GM18873 (cell line): ENCODE data around the gene DMD.
A peak's percentile ranks its signal among the peaks of the same experiment; 100 is the strongest.

Experiments used
- ATAC-seq: cut with Tn5 transposase; IDR thresholded peaks from one replicate; pipeline ENCODE4 v1.9.1; 2021; ENCODE audit warnings: mild to moderate bottlenecking, moderate library complexity, moderate number of reproducible peaks; ENCODE audit not compliant: unreplicated experiment, low FRiP score

Gene DMD

DNA sequence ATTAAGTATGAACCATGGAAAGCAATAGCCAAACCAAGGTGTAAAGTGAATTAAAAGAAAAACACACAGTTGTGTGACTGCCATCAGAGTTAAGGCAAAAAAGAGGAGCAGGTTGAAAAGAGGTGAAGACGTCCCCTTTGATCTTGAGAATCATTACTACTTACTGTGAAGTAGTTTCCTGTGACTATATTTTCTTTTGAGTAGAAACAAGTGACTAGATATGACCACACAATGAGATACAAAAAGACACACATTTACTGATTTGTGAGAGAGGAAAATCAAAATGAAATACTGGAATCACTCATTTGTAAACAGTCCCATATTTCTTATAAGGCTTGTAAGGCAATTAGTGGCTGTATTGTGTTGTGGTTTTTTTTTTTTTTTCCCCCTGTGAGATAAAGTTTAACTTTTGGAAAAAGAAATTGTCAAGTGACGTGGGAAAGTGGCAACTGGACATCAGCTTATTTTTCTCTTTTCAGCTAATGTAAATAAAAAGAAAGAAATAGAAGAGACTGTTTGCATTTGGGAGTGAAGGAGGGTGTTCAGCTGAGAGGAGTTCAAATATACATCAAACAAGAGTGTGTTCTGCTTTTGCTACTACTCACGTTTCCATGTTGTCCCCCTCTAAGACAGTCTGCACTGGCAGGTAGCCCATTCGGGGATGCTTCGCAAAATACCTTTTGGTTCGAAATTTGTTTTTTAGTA is 2033.1 kb downstream of the DMD start:
- ATAC-seq, result peak; percentile 70

DNA sequence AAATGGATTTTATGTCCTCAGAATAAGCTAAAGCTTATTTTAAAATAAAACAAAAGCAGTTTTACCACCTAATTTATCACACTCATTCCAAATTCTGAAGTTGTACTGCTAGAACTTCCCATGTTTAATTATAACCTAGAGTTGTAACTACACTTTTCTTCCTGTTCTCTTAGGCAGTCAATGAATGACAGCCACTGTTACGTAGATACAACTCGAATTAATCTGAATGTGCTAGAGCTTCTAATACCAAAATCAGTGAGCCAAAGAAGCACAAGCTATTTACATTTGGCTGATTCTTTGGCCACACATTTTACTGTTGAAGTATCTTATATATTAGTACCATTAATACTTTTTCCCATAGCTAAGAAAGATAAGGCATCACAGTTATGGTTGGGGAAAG is 2040.6 kb downstream of the DMD start:
- no peak for ATAC-seq

DNA sequence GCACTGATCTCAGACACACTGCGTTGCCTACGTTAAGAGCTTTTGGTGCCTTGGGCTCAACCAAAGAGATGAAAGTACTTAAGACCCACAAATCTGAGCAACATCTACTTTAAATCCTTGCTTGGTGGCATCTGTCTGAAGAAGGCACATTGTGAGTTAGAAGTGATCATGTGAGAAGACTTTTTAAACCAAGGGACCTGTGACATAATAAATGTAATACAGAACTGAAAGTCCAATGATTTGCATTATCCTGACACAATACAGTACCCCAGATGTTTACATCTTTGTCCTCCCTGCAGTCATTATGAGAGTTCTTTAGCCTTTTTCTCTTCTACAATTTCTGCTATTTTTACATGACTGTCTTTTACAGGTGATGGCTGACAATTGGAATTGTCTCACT is 2042.8 kb downstream of the DMD start:
- peak; percentile 97 for ATAC-seq

DNA sequence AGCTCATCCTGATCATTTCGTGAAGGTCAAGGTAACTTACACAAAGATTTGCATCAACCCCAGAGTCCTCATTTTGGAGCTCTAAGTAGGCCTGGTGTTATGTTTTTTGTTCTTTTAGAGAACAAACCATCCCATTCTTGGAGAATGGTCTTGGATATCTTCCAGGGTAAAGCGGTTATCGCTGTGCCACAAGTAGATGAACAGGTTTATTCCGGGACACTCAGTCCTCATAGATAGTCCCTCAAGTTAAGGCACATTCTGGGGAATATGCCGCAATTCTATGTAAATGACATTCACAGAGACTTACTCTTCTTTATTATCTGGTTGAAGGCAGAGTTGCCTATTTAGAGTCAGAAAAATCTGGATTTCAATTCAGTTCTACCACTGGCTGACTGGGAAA is 2044.5 kb downstream of the DMD start:
- no peak for ATAC-seq

DNA sequence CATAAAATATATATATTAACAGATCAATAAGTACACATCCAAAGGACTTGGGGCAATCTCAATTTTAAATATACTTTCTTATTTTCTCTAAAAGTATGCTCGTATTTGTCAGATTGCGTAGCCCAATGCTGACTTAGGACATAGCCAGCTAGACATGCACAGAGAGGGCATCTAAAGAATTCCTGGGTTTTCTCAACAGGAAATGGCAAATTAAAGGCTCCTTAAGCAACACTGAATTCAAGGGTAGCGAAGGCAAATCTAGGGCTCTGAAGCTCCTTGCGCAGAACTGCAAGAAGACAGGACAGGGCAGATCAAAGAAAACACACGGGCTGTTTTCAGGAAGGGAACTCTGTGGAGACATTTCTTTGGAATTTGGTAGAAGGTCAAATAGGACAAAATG is 2044.9 kb downstream of the DMD start:
- no peak for ATAC-seq

DNA sequence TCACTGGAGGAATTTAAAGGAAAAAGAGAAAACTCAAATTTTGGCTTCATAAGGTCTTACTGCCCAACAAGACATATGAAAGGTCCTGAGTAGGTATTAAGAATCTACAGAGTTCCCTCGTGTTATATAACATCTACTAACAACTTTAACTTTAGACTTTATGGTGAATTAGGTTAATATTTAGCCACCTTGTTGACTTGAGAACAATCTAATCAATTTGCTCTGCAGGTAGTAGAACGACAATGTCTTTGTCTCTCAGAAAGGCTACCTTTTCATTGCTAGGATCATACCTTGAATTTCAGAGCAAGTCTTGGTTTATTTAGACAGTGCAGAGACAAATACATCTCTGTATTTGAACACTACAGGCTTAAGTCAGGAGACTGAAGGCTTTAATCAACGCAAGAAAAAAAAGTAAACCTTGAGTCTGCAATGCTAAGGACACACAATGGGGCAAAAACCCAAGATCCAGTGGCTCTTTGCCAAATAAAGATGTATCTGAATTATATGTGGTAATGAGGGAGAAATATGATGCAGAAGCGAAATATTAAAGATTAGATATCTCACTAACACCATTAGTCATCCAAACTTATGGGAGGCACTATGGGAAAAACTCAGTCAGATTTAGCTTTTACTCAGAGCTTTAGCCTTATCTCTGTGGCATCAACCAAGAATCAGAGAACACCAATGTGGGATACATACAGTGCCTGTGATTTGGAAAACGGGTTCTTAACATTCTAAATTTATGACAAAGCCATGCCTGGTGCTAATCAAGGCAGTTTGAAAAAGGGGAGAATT is 2045.9 kb downstream of the DMD start:
- no peak for ATAC-seq

DNA sequence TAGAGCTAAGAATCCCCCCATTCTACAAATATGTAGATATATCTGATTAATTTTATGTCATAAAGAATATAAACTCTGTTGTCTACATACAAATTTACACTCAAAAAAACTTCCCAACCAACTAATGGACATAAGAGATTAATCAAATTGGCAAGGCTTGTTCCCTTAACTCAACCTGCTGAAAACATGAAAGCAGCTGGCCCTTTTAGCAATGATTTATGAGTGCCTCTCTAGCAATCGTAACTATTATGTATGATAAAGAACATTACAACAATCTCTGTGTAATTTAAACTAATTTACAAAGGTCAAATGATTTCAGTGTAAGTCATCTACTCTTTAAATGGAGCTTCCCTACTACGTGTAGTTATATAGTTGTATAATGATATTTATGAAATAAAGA is 2056.4 kb downstream of the DMD start:
- no peak for ATAC-seq

DNA sequence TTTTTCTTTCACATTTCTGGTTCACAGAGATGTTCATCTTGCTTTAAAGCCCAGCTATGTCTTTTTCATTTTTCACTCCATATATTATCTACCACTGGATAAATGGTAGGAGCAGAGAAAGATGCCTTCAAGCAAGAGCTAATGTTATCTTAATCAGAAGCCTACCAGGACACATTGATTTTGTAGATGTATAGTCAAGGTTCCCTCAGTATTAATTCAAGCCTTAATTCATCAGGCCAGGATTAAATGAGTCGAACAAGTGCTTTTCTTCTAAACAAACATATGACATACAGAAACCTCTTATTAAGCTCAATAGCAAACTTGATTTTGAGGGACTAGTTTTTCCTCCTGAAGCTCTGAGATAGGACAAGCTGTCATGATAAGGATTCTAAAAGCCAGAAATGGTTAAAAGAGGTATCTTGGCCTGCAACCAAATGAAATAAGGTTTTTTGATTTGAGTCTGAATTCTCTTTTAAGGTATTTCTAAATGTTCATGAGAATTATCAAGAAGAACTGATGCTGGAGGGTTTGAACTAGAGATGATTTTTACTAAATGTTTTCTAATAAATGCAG is 2057.8 kb downstream of the DMD start:
- ATAC-seq, result no peak

DNA sequence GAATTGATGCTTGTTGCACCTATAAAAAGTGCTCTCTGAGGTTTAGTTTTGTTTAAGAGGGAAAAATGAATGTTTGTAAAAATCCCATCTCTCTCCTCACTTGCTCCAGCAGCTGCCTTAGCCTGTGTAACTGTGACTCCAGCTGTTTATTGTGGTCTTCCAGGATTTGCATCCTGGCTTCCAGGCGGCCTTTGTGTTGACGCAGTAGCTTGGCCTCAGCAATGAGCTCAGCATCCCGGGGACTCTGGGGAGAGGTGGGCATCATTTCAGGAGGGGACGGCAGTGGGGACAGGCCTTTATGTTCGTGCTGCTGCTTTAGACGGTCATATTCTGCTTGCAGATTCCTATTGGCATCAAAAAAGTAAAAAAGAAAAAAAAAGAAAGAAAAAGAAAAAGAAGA is 2064.2 kb downstream of the DMD start:
- ATAC-seq, result no peak

DNA sequence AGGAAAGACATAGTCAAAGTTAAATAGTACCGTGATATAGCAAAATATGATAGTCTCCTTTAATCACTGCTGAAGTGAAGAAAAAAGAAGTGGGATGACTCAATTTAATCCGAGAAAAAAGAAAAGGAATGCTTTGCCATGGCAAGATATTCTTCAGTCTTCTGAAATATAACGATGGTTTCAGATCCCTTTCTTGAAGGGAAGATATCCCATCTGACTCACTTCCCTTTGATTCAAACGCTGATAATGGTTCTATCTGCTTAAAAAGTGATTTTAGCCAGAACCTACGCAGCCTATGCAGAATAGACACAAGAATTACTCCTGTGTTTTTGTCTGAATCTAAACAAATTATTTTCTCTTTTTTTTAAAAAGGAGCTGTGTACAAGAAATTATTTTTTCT is 2071.4 kb downstream of the DMD start:
- no peak for ATAC-seq

DNA sequence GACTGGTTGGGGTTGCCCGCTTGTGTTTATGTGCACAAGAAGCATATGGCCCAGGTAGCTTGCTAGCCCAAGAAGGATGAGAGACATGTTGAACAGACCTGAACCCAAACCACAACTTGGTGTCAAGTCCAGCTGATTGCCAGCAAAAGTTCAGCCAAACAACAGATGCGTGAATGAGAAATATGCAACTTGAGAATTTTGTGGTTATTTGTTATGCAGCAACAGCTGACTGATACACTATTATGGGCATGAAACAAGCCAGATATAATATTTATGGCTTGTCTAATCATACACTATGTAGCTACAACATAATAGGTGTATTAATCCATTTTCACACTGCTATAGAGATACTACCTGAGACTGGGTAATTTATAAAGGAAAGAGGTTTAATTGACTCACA is 2073.2 kb downstream of the DMD start:
- no peak for ATAC-seq

DNA sequence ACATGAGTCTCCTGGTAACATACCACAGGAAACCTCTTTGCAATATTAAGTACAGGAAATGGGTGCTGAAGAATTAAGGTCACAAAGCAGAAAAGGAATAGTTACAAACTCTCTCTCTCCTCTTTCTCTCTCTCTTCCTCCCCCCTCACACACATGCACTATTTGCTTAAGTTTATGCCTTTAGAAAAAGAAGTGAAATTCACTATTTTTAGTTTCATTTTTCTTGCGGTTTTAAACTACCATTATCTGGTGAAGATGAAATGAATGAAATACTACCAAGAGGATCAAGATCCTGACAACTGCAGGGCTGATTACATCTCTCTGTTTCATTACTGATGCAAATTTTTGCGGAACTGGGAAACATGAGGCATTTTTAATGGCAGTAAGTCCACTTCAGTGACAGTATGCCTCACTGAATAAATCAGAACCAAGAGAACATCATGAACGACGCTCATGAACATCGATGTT is 2075.2 kb downstream of the DMD start:
- ATAC-seq, result peak; percentile 92

DNA sequence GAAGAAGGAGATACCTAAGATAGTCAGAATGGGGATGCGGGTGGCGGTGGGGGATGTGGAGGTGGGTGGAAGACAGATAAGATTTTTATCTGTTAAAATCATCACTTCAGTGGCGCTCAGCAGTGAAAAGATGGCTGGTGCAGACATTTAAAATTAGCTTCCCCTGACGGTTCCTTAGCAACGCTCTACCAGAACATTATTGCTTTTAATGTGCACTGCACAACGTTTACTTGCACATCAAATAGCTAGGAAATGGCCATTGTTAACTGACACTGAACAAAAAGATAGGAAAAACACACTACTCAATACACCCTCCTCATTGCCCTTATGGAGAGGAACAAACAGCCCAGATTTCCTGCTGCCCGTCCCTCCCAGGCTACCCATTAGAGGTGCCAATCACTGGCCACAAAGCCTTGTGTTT is 2078.5 kb downstream of the DMD start:
- no peak for ATAC-seq

DNA sequence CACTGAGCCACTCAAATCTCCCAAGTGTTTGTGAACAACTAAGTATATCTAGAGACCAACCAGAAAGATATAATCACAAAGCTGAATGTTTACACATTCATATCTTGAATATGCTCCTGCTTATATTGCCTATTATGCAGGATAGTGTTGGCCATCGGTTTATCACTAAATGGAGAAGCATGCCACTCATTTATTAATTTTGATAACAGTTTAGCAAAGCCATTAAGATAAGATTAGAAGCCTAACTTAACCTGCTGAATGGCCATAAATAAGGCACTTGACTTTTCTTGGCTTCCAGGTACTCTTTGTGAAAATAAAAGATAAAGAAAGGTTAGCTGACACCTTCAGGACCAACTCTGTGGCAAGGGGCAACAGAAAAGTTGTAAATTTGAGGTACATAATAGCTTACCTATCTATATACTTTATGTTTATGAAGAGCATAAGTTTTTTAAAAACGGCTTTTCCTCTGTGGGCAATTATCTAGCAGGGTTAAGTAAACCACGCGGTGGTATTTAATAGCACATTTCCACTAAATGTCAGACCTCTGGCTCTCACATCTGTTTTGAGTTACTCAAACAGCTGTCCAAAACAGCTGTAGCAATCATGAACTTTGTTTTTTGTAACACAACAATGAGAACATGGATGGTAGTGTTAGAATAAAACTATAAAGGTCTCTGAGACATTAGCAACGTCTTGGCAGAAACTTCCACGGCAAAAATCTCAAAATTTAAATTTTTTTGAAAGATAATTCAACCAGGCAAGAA is 2080.7 kb downstream of the DMD start:
- ATAC-seq, result no peak

DNA sequence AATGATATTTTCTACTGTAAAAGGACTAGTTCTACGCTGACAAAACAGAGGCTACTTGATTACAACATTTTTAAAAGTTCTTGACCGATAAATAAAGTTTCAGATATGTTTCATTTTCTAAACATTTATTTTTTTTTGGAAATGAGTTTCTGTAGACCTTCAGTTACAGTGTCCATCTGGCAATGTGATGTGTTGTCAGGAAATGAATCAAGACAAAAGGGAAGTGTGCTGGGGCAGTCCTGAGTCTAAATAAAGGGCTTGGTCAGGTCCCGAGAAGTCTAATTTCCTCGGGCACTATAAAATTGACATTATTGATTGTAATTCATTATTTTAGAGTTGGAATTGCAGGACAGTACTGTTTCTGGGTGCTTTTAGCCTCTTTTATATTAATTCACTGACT is 2082.5 kb downstream of the DMD start:
- ATAC-seq, result no peak

DNA sequence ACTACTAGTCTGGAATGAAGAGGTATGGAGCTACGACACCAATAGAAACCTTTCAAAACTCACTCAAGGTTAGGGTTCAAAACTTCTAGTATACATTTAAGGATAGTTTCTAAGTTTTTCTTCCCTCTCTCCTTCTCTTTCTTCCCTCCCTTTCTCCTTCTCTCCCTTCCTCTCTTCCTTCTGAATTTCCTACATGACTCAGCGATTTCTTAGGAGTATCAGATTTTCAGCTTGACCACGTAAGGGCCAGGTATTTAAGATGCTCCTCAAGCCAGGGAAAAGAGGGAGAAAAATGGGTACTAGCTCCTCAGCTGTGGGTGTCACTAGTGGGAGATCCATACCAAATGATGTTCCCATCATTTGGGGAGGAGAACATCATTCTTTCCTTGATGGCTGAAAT is 2083.6 kb downstream of the DMD start:
- ATAC-seq, result no peak

DNA sequence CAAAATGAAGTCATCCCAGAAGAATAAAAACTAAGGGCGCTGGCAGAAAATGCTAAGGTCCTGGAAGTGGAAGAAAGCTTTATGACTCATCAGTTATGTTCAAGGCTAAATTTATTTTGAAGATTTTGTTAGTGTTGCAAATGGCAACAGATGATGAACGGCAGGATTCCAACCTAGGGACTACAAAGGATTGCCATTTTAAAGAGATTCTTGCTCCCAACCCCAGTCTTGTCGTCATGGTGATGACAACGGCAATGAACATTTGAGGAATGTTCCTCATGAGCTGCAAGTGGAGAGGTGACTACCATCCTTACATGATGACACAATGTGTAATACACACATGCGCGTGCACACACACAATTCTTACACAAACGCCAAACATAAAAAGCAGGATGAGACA is 2085.1 kb downstream of the DMD start:
- ATAC-seq, result no peak

DNA sequence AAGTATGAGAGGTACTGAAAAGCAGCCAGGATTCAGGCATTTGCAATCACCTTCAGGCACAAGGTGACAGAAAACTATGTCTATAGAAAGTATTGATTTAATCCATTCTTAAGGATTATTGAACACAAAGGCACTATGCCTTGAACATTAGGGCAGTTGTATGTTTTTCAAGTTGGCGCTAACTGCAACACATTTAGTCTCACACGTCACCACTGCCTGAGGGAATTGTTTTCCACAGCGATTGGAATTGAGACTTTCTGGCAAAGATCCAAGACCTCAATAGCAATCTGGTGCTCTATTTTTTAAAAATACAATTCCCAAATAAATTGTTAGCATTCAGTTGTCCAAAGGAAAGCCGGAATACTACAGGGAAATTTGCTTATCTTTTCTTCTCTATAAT is 2086.8 kb downstream of the DMD start:
- no peak for ATAC-seq

DNA sequence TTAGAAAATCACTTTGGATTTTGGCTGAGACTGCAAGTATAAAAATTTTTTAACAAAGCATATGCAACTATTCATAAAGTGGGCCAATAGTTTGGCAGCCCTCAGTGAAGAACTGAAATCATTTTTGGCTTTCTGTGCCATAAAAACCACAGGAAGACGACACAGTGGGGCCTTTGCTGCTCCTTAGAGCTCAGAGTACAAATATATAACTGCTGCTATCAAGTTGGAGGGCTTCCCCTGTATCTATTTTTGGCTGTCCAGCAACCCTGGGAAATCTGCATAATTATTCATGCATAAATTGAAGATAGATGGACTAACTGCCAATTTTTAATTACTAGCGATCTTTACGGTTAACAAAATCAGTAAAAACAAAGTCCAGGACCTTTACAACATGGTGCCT is 2088.0 kb downstream of the DMD start:
- no peak for ATAC-seq

DNA sequence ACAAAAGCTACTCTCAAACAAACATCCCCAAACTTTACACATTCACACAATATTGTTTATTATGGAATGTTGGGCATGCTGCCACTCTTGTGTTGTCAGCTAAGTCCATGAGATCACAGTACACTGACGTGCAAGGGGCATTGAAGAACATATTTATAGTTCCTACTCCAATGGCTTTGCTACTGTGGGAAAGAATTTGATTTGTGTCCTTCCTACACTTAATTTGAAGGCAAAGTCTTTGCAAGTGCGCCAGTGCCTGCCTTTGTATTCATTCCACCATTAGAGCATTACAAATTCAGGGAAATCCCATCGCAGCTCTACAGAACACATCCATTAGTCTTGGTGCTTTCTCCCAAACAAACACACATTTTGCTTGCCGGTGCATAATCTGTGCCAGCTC is 2094.1 kb downstream of the DMD start:
- ATAC-seq, result no peak

DNA sequence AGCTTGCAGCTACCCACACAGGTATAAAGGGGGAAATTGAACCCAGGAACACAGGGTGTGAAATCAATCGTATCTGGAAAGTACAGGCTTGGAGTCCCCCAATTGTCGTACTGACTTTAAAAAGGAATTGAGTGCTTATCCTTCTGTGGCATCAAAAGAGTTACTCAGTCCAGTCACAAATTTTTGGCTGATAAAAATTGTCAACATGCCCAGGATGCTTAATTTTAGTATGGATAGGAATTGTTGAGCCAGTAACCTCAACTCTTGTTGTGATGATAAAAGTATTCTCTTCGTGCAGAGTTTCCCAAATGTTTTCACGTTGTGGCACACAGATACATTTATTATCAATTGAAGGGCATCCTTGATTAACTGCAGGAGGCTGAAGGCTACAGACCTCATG is 2096.0 kb downstream of the DMD start:
- ATAC-seq, result no peak
